ENCODE results near the gene PHIP. TPM values are rescaled to one million over a fixed set of nuclear protein-coding genes. Genes with fewer than 3 reads are reported as not detected.
"Not testable (repeated sequence)": the region's sequence is repeated elsewhere in the genome, so short reads cannot be mapped to it uniquely, and the experiment has no call there.

The PHIP gene
- total RNA-seq, 1 donor from 2014 or later: 129 TPM

- no peak overlapping the region for H3K4me3 Mint-ChIP-seq
- no peak overlapping the region for H3K27ac Mint-ChIP-seq
- H3K4me1 Mint-ChIP-seq: no peaks in the 10 kb centered on the region
- no peak overlapping the region for H2AFZ ChIP-seq (replicated peaks)
- H3F3A ChIP-seq (ENCODE audit: low read depth): no peaks in the 10 kb centered on the region
- H3K36me3 Mint-ChIP-seq: peaks cover 2% of the 10 kb centered on the region
- TF ChIP-seq EZH2phosphoT487 (IDR thresholded peaks at IDR 0.05) (no peak), EZH2 (IDR thresholded peaks at IDR 0.05) (no peak)
- TF ChIP-seq, protein P1, sequence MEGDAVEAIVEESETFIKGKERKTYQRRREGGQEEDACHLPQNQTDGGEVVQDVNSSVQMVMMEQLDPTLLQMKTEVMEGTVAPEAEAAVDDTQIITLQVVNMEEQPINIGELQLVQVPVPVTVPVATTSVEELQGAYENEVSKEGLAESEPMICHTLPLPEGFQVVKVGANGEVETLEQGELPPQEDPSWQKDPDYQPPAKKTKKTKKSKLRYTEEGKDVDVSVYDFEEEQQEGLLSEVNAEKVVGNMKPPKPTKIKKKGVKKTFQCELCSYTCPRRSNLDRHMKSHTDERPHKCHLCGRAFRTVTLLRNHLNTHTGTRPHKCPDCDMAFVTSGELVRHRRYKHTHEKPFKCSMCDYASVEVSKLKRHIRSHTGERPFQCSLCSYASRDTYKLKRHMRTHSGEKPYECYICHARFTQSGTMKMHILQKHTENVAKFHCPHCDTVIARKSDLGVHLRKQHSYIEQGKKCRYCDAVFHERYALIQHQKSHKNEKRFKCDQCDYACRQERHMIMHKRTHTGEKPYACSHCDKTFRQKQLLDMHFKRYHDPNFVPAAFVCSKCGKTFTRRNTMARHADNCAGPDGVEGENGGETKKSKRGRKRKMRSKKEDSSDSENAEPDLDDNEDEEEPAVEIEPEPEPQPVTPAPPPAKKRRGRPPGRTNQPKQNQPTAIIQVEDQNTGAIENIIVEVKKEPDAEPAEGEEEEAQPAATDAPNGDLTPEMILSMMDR (IDR thresholded peaks at IDR 0.05): no peak
- no peaks in the 10 kb centered on the region for H4K20me1 ChIP-seq (ENCODE audit: low read depth)
- H3K27ac ChIP-seq: no peak overlapping the region
- no peak overlapping the region for H3K4me2 ChIP-seq
- H3K9me3 ChIP-seq (ENCODE audit: low read depth): no peaks in the 10 kb centered on the region
- H3K4me3 ChIP-seq: no peak overlapping the region
- no peaks in the 10 kb centered on the region for H3K79me2 ChIP-seq (ENCODE audit: low read depth)
- no peaks in the 10 kb centered on the region for H3K27me3 ChIP-seq
- H3K36me3 ChIP-seq: peaks cover 4% of the 10 kb centered on the region
- H3K9me3 Mint-ChIP-seq: peaks cover 2% of the 10 kb centered on the region
- no peaks in the 10 kb centered on the region for H3K4me1 ChIP-seq
- DNase-seq (ENCODE audit: low spot score): no peak
- no peaks in the 10 kb centered on the region for H3K27me3 Mint-ChIP-seq (ENCODE audit: insufficient read depth, low read depth)
- H3K9ac ChIP-seq: no peak overlapping the region
Measured at GRCh38 chr6:78896227-78896626, 181.8 kb downstream of the PHIP start.

GRCh38 chr6:78889901-78890300 lies 188.2 kb downstream of the PHIP start:
- H3K36me3 Mint-ChIP-seq: peaks cover 15% of the 10 kb centered on the region
- H3K4me2 ChIP-seq; H3K27me3 Mint-ChIP-seq (ENCODE audit: insufficient read depth, low read depth): not testable (repeated sequence)

More at GRCh38 chr6:78889901-78890300, 188.2 kb downstream of the PHIP start:
- H3K27me3 ChIP-seq; H4K20me1 ChIP-seq (ENCODE audit: low read depth); H3K36me3 ChIP-seq; H3K79me2 ChIP-seq (ENCODE audit: low read depth); H2AFZ ChIP-seq (replicated peaks); H3K9ac ChIP-seq; H3K9me3 Mint-ChIP-seq; H3K27ac Mint-ChIP-seq; H3K4me3 Mint-ChIP-seq; H3K4me3 ChIP-seq; H3K27ac ChIP-seq; DNase-seq (ENCODE audit: low spot score); H3K4me1 ChIP-seq; H3F3A ChIP-seq (ENCODE audit: low read depth); H3K4me1 Mint-ChIP-seq; H3K9me3 ChIP-seq (ENCODE audit: low read depth): not testable (repeated sequence)

Other genes with a start within 250 kb of the PHIP start
- gene IRAK1BP1, start 210.7 kb downstream of the PHIP start, total RNA-seq (ENCODE audit: low replicate concordance): 9.3 and 13.8 TPM in 2 replicates
- gene HMGN3, start 156.4 kb upstream of the PHIP start, total RNA-seq (ENCODE audit: low replicate concordance): 166 and 308 TPM in 2 replicates